ENCODE results near the gene SLC38A11. TPM values are rescaled to one million over a fixed set of nuclear protein-coding genes. Genes with fewer than 3 reads are reported as not detected.

The SLC38A11 gene
- polyA plus RNA-seq, 3 donors = 0.22 to 2.9 (median 0.76) TPM

DNA sequence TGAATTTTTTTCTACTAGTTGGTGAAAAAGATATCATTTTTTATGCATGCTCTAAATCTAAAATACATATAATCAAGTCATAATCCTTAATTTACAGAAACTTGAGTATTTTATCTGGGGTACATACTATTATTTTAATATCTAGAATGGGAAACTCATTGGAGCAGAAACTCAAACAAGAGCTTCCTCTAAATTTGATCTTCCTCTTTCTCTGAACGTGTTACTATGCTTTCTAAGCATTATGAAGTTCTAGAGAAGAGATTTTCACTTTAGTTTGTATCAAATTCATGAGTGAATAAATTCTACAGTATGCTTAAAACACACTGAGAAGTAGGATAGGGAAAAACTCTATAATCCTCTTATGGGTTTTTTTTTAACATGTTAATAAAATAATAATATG, 20.6 kb upstream of the SLC38A11 start:
- 29 to 58% (median 37%) methylated on average over 1 of the region's 1 CpG for WGBS, 3 donors
- H3K27ac ChIP-seq (ENCODE audit: low read depth, low read length) = no peak overlapping the region

DNA sequence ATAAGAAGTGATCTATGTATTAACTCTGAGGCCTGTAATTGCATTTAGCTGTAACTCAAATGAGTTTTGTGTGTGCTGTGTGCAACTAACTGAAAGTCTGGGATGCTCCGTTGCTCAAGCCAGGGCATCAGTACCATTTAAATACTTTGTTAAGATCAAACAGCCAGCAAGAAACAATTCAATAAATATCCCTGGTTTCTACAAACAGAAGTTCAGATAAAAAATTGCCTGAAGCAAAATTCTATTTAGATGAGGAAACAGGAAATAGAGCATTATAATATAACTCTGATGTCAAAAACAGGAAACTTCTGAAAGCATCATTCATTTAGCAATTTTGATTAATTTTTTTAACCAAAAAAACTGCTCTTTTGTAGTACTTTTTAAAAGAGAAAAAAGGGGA, 18.9 kb upstream of the SLC38A11 start:
- 58 to 70% (median 69%) methylated on average over 1 of the region's 1 CpG for WGBS, 3 donors
- H3K27ac ChIP-seq (ENCODE audit: low read depth, low read length) = no peak overlapping the region

DNA sequence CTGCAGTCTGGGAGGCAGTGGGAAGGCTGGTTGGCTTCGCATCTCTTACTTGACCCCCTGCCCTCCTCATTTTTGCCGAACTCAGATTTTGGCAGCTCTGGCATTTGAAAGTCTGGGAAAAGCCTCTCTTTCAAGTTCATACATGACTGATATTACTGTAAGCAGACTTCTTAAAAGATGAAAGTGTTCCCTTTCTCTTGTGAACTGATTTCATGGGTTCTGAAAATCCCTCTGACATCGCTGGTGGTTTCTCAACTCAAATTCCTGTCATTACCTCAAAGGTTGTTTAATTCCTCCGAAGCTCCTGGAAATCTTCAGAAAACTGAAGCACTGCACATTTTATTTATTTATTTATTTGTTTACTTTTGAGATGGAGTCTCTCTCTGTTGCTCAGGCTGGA, 16.9 kb upstream of the SLC38A11 start:
- WGBS, 3 donors = 75 to 94% (median 79%) methylated on average over 4 of the region's 4 CpGs
- H3K27ac ChIP-seq (ENCODE audit: low read depth, low read length) = no peak overlapping the region

DNA sequence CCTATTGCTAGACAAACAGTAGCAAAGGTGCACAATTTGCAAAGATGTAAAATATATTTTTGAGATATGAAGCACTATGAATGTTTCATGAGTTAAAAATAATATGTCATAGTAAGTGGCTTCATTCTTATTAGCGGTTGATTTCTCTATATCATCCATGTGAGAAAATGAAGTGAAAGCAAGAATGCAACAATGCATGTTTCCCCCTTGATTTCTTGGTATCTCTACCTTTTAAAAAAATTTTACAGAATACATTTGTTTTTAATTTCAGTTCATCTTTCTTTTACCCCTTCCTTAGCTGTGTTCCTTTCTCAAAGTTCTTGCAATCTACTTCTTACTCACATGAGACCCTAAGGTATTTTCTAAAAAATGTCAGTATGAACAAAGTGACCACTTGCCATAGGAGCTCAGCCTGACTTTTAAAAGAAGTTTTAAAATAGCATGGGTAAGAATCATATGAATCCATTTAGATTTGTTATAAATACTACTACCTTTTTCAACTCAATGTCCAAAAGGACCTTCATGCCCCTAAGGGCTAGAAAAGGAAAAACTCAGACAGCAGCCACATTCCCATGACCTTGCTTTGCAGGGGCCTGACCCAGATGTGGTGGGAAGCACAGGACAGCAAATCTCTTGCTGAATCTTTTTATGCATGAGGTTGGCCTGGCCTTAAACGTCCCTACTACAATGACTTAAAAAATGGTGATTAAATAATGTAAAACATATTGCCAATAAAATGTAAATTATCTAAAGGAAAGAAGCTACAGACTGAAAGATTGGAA, 14.8 kb upstream of the SLC38A11 start:
- no peak overlapping the region for H3K27ac ChIP-seq (ENCODE audit: low read depth, low read length)
- WGBS, 3 donors = 62 to 74% (median 64%) methylated on average over 2 of the region's 2 CpGs

DNA sequence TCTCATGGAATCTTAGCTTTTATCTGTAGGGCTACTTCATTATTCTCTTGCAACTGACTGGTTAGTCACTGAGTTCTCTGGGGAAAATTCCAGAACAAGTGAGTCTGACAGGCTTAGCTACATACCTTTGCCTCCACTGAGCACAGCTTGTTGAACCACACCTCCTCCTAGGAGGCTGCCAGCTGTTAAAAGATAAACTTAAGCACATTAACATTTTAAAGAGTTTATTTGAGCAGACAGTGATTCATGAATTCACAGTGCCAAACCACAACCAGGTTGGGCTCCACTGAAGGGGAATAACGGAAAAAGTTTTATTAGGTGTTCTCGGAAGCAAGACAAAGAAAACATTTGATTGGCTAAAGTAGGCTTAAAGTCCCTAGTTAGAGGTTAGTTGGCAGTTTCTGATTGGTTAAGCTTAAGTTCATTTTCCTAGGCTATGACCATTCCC, 12.5 kb upstream of the SLC38A11 start:
- no peak overlapping the region for H3K27ac ChIP-seq (ENCODE audit: low read depth, low read length)
- WGBS, 3 donors = 78 to 84% (median 78%) methylated on average over 2 of the region's 2 CpGs

DNA sequence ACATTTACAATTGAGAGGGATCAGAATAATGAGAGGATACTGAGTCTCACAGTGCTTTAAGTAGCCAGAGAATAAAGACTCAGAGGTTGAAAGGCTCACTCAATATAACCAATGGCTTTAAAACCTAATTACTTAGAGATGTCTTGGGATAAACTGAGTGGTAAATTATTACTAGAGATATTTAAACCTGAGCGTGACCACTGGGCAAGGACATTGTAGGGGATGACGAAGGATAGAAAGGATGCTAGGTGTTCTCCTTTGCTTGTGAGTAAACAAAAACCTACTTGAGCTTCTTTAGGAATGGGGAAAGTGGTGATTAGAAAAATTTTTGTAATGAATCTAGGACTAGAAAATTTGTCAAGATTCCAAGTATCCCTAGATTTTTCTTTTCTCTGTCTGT, 12.0 kb upstream of the SLC38A11 start:
- H3K27ac ChIP-seq (ENCODE audit: low read depth, low read length) = no peak overlapping the region
- WGBS, 3 donors = 83 to 90% (median 87%) methylated on average over 2 of the region's 2 CpGs

DNA sequence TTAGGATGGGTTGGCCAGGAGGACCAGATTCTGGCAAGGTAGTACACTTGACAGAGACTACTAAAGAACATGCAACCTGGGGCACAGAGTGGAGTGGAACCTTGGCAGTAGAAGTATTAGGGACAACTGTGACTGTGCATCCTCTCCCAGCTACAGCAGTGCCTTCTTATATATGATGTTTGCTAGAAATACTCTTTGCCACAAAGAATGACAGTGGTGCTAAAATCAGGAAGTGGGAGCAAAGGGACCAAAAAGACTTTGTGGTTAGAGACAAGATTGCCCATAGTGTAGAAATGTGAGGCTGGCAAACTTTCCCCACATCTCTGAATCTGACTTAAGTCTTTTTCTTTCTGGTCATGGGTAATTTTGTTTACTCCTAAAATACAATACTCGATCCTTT, 9.4 kb upstream of the SLC38A11 start:
- 65 to 81% (median 65%) methylated on average over 1 of the region's 1 CpG for whole genome bisulfite sequencing, 3 donors
- H3K27ac ChIP-seq (ENCODE audit: low read depth, low read length) = no peak overlapping the region

DNA sequence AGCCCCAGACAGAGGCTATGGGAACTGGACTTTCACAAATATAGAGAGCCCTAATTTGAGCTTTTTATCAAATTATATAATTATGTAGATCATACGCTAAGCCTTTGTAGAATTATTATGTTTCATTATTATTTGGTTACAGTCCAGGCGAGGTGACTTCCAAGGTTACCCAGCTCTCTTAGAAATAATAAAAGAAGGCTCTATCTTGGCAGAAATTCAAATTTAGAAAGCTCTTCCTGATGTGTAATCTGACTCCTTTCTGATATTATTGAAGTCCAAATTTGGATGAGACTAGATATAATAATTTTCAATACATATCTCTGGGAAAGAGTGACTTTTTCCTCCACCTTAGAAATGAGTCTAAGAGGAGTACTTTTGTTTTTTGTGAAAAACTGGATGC, 4.8 kb upstream of the SLC38A11 start:
- 63 to 75% (median 66%) methylated on average over 2 of the region's 2 CpGs for WGBS, 3 donors

DNA sequence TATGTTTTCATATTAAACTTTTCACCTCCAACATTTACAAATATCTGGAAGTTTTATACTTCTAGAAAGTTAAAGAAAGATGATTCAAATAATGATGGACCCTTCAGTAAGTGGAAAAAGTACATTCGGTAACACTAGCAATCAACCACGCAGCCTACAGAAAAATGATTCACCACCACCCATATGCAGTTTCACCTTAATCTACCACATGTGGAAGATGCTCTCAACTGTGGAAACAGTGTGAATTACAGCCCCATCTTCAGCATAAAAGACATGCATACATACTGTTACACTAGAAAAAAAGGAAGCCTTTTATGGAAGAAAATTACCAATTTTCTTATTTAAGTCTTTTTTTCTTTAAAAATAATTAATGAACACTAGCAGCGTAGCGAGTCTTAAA, 1.1 kb downstream of the SLC38A11 start:
- WGBS, 3 donors = 57 to 92% (median 85%) methylated on average over 4 of the region's 4 CpGs
- no peak overlapping the region for H3K27ac ChIP-seq (ENCODE audit: low read depth, low read length)

More for the DNA sequence above, 4.8 kb upstream of the SLC38A11 start:
- H3K27ac ChIP-seq (ENCODE audit: low read depth, low read length) = no peak overlapping the region

DNA sequence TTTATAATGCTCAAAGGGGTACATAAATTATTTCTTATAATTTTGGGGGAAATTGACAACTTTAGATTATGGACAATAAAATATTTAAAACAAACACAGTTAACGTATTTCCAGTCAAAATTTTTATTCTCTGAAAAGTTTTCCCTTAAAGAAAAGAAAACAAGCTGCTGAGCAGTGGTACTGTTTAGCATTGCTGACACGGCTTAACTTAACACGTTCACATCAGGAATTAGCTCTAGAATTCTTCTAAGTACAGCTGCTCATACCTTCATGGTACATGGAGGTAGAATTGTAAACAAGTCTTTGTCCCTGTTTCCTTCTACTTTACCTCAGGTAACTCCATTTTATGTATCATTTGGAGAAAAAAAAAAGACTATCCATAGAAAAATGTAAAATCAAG, 2.0 kb downstream of the SLC38A11 start:
- no peak overlapping the region for H3K27ac ChIP-seq (ENCODE audit: low read depth, low read length)
- WGBS, 3 donors = 43 to 88% (median 69%) methylated on average over 3 of the region's 3 CpGs

DNA sequence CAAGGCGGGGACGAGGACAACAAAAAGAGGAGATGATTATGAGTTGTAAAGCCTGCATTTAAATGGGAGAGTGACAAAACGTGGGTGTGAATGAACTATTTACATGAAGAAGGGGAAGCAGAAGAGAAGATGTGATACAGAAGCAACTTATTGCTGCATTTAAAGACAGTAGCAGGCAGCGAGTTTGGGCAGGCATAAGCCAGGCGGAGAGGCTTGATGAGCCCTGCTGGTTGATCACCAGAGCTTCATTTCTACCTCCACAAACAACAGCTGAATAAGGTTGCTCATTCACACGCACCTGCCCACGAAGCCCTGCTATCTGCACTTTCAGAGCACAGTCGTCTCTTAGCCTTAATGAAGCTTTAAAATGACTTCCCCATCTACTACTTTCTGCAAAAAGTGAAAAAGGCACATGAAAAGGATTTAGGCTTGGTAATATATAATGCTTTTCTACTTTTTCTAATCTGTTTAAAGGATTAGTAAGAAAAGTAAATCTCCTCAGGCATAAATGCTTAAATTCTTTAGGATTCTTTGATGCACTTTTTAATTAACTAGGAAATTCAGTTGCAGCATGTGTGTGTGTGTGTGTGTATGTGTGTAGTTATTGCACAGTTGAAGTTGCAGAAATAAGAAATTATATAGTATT, 3.1 kb downstream of the SLC38A11 start:
- 67 to 81% (median 75%) methylated on average over 8 of the region's 8 CpGs for WGBS, 3 donors
- H3K27ac ChIP-seq (ENCODE audit: low read depth, low read length) = no peak overlapping the region

DNA sequence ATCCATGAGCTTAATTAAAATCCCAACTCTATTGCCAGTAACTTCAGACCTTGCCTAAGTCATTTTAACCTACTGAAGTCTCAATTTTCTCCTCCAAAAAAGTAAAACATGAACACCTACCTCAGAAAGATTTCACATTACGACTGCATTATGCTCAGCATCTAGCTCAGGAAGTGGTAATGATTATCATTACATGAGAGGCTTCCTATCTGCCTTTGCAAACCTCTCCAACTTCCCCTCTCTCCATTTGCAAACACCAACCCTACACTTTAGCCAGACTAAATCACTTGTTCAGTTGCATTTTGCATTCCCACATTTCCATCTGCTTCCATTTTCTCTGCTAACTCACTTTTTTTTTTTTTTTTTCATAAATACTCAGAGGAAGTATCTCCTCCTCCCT, 6.8 kb downstream of the SLC38A11 start:
- WGBS, 3 donors = 38 to 94% (median 57%) methylated on average over 1 of the region's 1 CpG
- no peak overlapping the region for H3K27ac ChIP-seq (ENCODE audit: low read depth, low read length)

DNA sequence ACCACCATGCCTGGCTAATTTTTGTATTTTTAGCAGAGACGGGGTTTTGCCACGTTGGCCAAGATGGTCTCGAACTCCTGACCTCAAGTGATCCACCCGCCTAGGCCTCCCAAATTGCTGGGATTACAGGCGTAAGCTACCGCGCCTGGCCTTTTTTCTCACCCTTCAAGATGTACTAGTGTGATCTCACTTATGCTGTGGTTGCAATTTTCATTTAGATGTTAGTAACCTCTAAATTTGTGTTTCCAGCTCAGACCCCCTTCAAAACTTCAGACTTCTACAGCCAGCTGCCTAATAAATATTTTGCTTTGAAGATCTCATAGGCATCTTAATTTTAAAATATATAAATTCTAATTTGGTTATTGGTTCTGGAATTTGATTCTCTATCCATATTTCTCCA, 8.0 kb downstream of the SLC38A11 start:
- WGBS, 3 donors = 84 to 95% (median 88%) methylated on average over 7 of the region's 7 CpGs
- H3K27ac ChIP-seq (ENCODE audit: low read depth, low read length) = no peak overlapping the region

DNA sequence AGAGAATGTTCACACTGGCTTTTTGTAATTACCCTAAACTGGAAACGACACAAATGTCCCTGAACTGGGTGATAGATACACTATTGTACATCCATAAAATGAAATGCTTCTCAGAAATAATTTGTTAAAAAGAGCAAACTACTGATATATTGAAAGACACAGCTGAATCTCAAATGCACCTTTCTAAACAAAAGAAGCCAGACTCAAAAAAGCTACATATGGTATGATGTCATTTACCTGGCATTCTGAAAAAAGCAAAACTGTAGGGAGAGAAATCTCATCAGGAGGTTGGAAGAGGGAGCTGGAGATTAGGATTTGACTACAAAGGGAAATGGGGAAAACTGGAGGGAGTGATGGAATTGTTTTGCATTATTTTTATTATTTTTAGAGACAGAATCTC, 12.0 kb downstream of the SLC38A11 start:
- H3K27ac ChIP-seq (ENCODE audit: low read depth, low read length) = no peak overlapping the region
- WGBS, 3 donors = 49 to 82% (median 80%) methylated on average over 1 of the region's 1 CpG

DNA sequence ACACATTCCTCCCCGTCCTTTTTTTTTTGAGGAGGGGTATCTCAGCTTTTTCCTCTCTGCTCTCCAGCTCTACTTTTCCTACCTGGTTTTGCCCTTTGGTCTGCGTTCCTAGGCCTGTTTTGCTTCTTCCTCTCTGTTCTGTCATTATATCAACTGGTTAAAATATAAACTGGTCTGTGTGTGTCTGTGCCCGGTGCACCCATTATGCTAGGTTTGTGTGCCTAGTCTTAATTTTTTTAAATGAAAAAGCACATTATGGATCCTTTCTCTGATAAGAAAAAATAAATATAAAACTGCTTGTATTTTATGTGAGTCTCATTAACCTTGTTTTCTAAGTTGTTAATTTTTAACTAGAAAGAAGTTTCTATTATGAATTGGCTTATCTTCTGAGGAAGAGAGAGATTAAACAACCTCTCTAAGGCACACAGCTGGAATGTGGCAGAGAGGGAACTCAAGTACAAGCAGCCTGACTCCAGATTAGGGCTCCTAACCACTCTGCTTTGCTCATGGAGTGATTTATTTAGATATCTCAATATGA, 17.4 kb downstream of the SLC38A11 start:
- 27 to 62% (median 61%) methylated on average over 3 of the region's 3 CpGs for WGBS, 3 donors
- H3K27ac ChIP-seq (ENCODE audit: low read depth, low read length) = no peak overlapping the region

DNA sequence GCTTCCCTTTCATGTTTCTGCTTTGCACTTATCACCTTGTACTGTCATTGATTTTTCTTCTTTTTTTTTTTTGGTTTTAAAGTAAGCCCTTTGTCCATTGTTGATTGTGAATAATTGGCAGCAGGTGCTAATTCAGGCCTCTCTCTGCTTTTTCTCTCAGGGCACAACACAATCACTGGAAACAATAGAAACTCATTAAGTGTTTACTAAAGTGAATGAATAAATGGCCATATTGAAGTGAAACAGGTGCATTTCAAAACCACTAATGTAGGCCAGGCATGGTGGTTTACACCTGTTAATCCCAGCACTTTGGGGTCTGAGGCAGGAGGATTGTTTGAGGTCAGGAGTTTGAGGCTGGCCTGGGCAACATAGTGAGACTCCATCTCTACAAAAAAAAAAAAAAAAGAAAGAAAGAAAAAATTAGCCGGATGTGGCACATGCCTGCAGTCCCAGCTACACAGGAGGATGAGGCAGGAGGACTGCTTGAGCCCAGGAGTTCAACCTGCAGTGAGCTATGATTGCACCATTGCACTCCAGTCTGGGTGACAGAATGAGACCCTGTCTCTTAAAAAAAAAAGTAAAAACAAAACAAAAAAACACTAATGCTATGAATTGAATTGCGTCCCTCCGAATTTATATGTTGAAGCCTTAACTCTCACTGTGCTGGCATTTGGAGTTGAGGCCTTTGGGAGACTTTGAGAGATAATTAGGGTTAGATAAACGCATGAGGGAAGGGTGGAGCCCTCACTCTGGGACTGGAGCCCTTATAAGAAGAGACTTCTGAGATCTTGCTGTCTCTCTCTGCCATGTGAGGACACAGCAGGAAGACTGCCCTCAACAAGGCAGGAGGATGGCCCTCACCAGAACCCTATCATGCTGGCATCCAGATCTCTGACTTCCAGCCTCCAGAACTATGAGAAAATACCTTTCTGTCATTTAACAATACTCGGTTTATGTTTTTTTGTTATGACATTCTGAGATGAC, 19.9 kb downstream of the SLC38A11 start:
- WGBS, 3 donors = 78 to 90% (median 85%) methylated on average over 5 of the region's 5 CpGs
- H3K27ac ChIP-seq (ENCODE audit: low read depth, low read length) = no peak overlapping the region

DNA sequence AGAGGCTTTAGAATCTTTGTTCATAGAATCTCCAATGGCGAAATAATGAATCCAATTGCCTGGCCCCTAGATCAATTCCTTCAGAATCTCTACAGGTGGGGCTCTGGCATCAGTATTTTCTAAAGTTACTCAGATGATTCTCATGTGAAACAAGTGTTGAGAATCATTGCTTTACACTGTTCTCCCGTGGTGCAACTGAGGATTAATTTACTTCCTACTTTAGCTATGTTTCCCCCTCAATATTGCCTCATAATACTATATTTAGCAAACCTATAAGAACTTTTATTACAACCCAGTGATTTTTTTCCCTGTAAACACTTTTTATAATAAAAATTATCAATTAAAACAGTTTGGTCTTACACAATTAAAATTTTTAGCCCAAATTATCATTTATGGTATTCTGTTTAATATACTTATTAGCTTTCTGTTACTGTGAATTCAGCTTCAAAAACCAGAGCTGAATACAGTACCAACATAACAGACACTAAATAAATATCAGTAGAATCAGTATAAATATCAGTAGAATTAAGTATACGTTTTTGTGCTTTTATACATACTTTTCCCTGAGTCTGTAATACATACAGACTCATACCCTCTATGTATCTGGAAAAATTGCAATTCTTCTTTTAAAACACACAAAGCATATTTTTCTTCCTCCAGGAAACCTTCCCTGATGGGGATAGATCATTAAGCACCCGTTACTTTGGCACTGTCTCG, 20.8 kb downstream of the SLC38A11 start:
- 27 to 66% (median 58%) methylated on average over 5 of the region's 5 CpGs for WGBS, 3 donors
- H3K27ac ChIP-seq (ENCODE audit: low read depth, low read length) = no peak overlapping the region

DNA sequence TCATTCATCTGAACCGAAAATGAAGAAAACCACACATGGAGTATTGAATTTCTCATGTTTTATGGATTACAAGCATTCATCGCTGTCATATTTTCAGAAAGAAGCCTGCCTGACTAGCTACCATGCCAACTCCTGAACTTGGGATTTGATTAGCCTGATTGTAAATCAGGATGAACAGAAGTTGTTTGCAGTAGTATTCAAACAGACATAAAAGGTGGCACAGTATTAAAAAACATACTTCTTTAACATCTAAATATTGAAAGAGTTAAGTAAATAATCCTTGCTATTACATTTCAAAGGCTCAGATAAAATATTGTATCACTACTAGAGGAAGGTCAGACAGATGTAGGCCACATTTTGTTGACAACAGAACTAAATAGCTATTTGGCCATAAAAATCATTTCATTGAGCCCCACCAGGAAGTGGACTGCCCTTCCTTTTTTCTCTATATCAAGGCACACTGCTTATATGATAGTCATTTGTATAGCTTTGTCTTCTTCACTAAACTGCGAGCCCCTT, 21.6 kb downstream of the SLC38A11 start:
- H3K27ac ChIP-seq (ENCODE audit: low read depth, low read length) = no peak overlapping the region
- WGBS, 3 donors = 35 to 79% (median 77%) methylated on average over 3 of the region's 3 CpGs
